ENCODE data around the gene SLC35F1. TPM values are rescaled to one million over a fixed set of nuclear protein-coding genes. Genes with fewer than 3 reads are reported as not detected.
"Not testable (repeated sequence)": the region's sequence is repeated elsewhere in the genome, so short reads cannot be mapped to it uniquely, and the experiment has no call there.

The SLC35F1 gene
- total RNA-seq, 1 donor from 2014 or later = not detected

DNA sequence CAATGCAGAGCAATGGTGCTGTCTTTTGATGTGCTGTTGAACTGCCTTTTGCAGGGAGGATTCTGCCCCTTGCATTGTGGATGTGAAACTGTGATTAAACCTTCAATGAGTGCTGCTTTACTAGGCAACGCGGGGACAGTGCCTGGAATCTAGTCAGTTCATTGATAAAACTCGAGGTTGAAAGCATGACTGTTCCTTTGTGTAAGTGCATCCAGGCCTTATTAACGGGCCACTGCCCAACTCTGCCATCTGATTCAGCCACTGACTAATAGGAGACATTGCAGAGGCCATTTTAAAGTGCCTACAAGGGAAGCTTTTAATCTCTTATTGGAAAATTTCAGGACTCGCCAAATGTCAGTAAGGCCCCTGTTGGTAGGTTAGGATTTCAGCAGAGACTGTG lies 49.3 kb downstream of the SLC35F1 start:
- TF ChIP-seq, protein P1, sequence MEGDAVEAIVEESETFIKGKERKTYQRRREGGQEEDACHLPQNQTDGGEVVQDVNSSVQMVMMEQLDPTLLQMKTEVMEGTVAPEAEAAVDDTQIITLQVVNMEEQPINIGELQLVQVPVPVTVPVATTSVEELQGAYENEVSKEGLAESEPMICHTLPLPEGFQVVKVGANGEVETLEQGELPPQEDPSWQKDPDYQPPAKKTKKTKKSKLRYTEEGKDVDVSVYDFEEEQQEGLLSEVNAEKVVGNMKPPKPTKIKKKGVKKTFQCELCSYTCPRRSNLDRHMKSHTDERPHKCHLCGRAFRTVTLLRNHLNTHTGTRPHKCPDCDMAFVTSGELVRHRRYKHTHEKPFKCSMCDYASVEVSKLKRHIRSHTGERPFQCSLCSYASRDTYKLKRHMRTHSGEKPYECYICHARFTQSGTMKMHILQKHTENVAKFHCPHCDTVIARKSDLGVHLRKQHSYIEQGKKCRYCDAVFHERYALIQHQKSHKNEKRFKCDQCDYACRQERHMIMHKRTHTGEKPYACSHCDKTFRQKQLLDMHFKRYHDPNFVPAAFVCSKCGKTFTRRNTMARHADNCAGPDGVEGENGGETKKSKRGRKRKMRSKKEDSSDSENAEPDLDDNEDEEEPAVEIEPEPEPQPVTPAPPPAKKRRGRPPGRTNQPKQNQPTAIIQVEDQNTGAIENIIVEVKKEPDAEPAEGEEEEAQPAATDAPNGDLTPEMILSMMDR (conservative IDR thresholded peaks at IDR 0.05; ENCODE audit: low read depth, low read length) = no peak
- DNase-seq (ENCODE audit: low read depth) = peak; percentile 4
- H3K4me3 ChIP-seq (ENCODE audit: low read depth, low read length) = no peak overlapping the region

DNA sequence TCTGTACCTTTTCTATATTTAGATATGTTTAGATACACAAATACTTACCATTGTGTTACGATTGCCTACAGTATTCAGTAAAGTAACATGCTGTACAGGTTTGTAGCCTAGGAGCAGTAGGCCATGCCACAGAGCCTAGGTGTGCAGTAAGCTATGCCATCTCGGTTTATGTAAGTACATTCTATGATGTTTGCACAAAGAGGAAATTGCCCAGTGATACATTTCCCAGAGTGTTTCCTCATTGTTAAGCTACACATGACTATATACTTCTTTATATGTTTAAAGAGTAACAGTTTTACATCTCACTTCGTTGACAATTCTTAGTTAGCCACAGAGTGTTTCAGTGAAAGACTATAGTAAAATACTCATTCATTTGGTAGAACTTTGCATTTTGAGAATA lies 51.5 kb downstream of the SLC35F1 start:
- TF ChIP-seq, protein P1 (conservative IDR thresholded peaks at IDR 0.05; ENCODE audit: low read depth, low read length) = no peak
- no peak for DNase-seq (ENCODE audit: low read depth)
- no peak overlapping the region for H3K4me3 ChIP-seq (ENCODE audit: low read depth, low read length)

DNA sequence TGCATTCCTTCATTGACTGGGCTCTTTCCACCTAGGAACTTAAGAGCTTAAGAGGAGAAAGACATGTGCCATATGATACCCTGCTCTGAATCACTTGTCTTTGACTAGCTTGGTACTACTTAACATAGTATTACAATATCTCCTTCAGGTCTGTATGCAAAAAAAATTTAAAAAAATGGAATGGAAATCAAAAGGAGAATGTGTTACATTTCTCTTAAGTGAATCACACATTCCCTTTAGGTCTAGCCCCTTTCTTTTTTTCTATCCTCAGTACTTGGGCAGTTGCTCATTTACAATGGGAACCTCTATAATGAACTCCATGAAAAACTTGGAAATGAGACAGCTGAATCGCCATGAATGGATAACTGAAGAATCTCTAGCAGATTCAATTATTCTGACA lies 53.8 kb downstream of the SLC35F1 start:
- no peak overlapping the region for H3K4me3 ChIP-seq (ENCODE audit: low read depth, low read length)
- TF ChIP-seq, protein P1 (conservative IDR thresholded peaks at IDR 0.05; ENCODE audit: low read depth, low read length) = no peak
- no peak for DNase-seq (ENCODE audit: low read depth)

DNA sequence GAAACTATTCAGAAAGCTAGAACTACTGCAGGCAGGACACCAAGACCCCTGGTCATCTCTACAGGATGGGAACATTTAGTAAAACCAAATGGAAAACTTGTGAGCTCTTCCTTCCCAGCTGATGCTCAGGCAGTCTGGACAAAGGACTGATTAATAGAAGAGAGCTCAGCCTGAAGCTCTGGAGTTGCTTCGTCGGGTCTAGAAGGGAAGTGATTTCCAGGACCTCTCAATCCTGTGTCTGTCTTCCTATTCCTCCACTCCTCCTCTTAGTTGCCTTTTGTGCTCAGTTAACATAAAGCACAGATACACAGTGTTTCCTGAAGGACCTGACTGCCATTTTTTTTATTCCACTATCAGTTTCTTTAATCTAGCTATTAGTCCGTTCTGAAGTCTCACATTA lies 54.2 kb downstream of the SLC35F1 start:
- no peak overlapping the region for H3K4me3 ChIP-seq (ENCODE audit: low read depth, low read length)
- DNase-seq (ENCODE audit: low read depth) = no peak
- TF ChIP-seq, protein P1 (conservative IDR thresholded peaks at IDR 0.05; ENCODE audit: low read depth, low read length) = no peak

DNA sequence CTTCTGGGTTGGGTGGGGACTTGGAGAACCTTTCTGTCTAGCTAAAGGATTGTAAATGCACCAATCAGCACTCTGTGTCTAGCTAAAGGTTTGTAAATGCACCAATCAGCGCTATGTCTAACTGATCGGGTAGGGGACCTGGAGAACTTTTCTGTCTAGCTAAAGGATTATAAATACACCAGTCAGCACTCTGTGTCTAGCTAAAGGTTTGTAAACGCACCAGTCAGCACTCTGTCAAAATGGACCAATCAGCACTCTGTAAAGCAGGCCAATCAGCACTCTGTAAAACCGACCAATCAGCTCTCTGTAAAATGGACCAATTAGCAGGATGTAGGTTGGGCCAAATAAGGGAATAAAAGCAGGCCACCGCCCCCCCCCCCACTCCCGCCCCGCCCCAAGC lies 58.7 kb downstream of the SLC35F1 start:
- not testable (repeated sequence) for H3K4me3 ChIP-seq (ENCODE audit: low read depth, low read length); DNase-seq (ENCODE audit: low read depth)

DNA sequence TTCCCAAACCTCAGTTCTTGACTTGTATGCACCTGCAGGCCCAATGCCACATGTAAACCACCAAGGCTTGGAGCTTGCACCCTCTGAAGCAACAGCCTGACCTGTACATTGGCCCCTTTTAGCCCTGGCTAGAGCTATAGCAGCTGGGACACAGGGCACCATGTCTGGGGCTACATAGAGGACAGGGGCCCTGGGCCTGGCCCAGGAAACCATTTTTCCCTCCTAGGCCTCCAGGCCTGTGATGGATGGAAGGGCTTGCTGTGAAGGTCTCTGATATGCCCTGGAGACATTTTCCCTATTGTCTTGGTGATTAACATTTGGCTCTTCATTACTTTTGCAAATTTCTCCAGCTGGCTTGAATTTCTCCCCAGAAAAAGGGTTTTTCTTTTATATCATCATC lies 64.6 kb downstream of the SLC35F1 start:
- DNase-seq (ENCODE audit: low read depth) = no peak
- TF ChIP-seq, protein P1 (conservative IDR thresholded peaks at IDR 0.05; ENCODE audit: low read depth, low read length) = no peak
- no peak overlapping the region for H3K4me3 ChIP-seq (ENCODE audit: low read depth, low read length)

DNA sequence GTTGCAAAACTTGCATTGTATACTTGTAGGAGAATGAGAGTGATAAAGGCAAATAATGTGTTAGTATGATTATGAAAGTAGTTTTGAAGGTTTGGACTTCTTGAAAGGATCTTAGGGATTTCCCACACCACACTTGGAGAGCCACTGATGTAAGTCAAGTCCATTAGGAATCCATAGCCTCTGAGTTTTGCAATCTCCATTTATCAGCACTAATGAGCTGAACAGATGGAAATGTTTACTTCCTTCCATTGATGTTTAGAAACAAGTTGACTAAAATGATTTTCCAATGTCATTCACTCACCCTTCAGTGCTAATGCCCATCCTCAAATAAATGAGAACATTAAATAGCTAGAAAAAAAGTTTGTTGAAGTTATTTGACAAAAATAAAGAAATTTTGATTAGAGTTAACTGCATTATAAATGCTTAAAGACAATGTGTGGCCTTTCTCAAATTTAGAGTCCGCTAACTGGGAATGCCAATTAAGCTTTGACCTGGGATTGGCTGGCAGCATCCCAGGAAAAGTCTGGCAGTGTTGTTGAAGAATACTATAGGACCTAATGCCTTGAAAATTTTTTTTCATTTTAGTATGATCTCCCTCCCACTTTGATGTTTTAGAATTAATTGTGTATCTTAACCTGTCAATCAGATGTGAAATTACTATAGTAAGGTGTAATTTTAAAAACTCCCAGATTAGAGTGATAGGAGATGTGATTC lies 68.0 kb downstream of the SLC35F1 start:
- TF ChIP-seq, protein P1 (conservative IDR thresholded peaks at IDR 0.05; ENCODE audit: low read depth, low read length) = no peak
- H3K4me3 ChIP-seq (ENCODE audit: low read depth, low read length) = no peak overlapping the region
- no peak for DNase-seq (ENCODE audit: low read depth)

All from epithelial cell of proximal tubule (primary cell).